Ishikawa (cell line): ENCODE measurements around the gene INPP4A.

Experiments used
- CEBPB ChIP-seq: IDR thresholded peaks from 2 replicates; pipeline ENCODE4 v1.6.1; 2012
- CREB1 ChIP-seq: IDR thresholded peaks from 2 replicates; pipeline ENCODE4 v1.6.1; 2012; ENCODE audit warnings: low read depth
- EGR1 ChIP-seq: IDR thresholded peaks from 2 replicates; pipeline ENCODE4 v1.6.1; 2012
- EP300 ChIP-seq: IDR thresholded peaks from 2 replicates; pipeline ENCODE4 v1.6.1; 2012; ENCODE audit warnings: borderline replicate concordance
- FOXM1 ChIP-seq: IDR thresholded peaks from 2 replicates; pipeline ENCODE4 v1.6.1; 2012; ENCODE audit warnings: low read depth, borderline replicate concordance
- MAX ChIP-seq: IDR thresholded peaks from 2 replicates; pipeline ENCODE4 v1.6.1; 2012
- NFIC ChIP-seq: IDR thresholded peaks from 2 replicates; pipeline ENCODE4 v1.6.1; 2012
- RAD21 ChIP-seq: IDR thresholded peaks from 2 replicates; pipeline ENCODE4 v1.6.1; 2012; ENCODE audit warnings: low read depth
- TAF1 ChIP-seq: IDR thresholded peaks from 2 replicates; pipeline ENCODE4 v1.6.1; 2012; ENCODE audit warnings: low read depth, mild to moderate bottlenecking
- TCF12 ChIP-seq: IDR thresholded peaks from 2 replicates; pipeline ENCODE4 v1.6.1; 2012; ENCODE audit warnings: low read depth
- TEAD4 ChIP-seq: IDR thresholded peaks from 2 replicates; pipeline ENCODE4 v1.6.1; 2012
- USF1 ChIP-seq: IDR thresholded peaks from 2 replicates; pipeline ENCODE4 v1.6.1; 2012
- YY1 ChIP-seq: IDR thresholded peaks from 2 replicates; pipeline ENCODE4 v1.6.1; 2012; ENCODE audit warnings: low read depth
- ZBTB7A ChIP-seq: IDR thresholded peaks from 2 replicates; pipeline ENCODE4 v1.6.1; 2012; ENCODE audit warnings: low read depth
- TF ChIP-seq, protein P1 (sequence below): IDR thresholded peaks from 2 replicates; pipeline ENCODE4 v1.6.1; 2012; ENCODE audit warnings: low read depth, mild to moderate bottlenecking

The INPP4A gene

DNA sequence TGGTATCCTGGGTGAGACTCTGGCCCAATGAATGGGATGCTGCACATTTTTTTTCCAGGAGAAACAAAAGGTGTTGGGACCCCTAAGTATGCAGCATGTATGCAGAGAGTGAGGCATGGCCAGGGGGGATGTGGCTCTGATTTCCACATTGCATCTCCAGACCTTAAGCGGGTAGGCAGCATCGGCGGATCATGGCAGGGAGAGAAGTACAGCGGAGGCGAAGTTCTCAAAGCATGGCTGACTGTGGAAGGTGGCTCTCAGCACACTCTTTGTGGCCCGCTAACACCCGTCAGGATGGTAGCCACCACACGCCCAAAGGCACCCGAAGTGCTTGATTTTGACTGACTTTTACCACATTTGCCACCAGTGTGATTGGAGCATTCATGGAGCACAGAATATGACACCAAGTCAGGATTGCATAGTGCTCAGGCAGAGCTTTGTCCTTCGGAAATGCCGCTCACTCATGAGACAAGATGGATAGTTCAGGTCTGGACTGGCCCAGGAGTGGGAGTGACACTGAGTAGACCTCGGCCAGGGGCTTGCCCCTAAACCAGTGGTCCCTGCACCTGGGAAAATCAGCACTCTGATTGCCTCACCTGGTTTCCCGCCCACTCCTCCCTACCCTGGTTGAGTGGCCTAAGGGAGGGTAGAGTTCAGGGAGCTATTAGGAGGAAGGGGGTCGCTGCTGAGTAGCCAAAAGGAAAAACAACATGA is 14.2 kb downstream of the INPP4A start:
- TF ChIP-seq CREB1 = no peak
- TF ChIP-seq NFIC = no peak
- no peak for TF ChIP-seq ZBTB7A
- TF ChIP-seq MAX = no peak
- TF ChIP-seq FOXM1 = no peak
- TF ChIP-seq TCF12 = no peak
- TF ChIP-seq, protein P1, sequence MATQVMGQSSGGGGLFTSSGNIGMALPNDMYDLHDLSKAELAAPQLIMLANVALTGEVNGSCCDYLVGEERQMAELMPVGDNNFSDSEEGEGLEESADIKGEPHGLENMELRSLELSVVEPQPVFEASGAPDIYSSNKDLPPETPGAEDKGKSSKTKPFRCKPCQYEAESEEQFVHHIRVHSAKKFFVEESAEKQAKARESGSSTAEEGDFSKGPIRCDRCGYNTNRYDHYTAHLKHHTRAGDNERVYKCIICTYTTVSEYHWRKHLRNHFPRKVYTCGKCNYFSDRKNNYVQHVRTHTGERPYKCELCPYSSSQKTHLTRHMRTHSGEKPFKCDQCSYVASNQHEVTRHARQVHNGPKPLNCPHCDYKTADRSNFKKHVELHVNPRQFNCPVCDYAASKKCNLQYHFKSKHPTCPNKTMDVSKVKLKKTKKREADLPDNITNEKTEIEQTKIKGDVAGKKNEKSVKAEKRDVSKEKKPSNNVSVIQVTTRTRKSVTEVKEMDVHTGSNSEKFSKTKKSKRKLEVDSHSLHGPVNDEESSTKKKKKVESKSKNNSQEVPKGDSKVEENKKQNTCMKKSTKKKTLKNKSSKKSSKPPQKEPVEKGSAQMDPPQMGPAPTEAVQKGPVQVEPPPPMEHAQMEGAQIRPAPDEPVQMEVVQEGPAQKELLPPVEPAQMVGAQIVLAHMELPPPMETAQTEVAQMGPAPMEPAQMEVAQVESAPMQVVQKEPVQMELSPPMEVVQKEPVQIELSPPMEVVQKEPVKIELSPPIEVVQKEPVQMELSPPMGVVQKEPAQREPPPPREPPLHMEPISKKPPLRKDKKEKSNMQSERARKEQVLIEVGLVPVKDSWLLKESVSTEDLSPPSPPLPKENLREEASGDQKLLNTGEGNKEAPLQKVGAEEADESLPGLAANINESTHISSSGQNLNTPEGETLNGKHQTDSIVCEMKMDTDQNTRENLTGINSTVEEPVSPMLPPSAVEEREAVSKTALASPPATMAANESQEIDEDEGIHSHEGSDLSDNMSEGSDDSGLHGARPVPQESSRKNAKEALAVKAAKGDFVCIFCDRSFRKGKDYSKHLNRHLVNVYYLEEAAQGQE = no peak
- TF ChIP-seq TAF1 = no peak
- TF ChIP-seq YY1 = no peak
- TF ChIP-seq EGR1 = no peak
- no peak for TF ChIP-seq EP300
- TF ChIP-seq TEAD4 = no peak
- no peak for TF ChIP-seq CEBPB
- TF ChIP-seq USF1 = no peak
- TF ChIP-seq RAD21 = no peak

DNA sequence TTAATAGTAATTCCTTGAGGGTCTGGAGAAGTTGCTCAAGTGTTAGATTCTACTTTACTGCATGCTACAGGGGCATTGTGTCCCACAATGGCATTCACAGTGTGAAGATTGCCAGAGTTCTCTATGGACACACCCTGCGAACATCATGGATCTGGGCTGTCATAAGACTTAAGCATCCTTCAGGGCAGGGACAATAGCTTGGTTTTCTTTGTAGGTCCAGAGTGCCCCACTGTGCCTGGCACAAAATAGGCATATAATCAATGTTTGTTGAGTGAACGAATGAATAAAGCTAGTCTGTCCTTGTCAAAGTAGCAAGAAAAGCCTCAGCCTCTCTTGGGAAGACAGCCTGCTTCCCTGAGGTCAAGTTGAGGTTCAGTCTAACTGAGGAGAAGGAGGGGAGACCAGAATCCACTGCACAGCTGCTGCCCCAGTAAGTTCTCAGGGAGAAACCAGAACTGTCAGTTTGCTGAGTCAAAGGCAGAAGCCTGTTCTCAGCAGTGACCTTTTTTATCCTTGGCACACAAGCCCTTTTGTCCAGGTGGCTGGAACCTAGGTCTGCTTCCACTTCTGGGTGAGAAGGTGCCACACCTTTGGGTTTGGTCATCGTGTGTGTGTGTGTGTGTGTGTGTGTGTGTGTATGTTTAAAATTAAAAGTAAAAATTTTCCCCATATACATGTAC is 15.0 kb downstream of the INPP4A start:
- TF ChIP-seq FOXM1 = no peak
- no peak for TF ChIP-seq CREB1
- no peak for TF ChIP-seq EP300
- no peak for TF ChIP-seq EGR1

GRCh38 chr2:98460573-98461497 is 16.2 kb downstream of the INPP4A start:
- no peak for TF ChIP-seq TAF1
- no peak for TF ChIP-seq FOXM1
- TF ChIP-seq CEBPB = no peak
- TF ChIP-seq NFIC = no peak
- TF ChIP-seq RAD21 = no peak
- no peak for TF ChIP-seq EGR1
- no peak for TF ChIP-seq USF1
- no peak for TF ChIP-seq ZBTB7A
- TF ChIP-seq MAX = no peak
- no peak for TF ChIP-seq TCF12
- TF ChIP-seq CREB1 = no peak
- TF ChIP-seq TEAD4 = no peak
- TF ChIP-seq EP300 = no peak
- TF ChIP-seq YY1 = no peak
- TF ChIP-seq, protein P1 = no peak

DNA sequence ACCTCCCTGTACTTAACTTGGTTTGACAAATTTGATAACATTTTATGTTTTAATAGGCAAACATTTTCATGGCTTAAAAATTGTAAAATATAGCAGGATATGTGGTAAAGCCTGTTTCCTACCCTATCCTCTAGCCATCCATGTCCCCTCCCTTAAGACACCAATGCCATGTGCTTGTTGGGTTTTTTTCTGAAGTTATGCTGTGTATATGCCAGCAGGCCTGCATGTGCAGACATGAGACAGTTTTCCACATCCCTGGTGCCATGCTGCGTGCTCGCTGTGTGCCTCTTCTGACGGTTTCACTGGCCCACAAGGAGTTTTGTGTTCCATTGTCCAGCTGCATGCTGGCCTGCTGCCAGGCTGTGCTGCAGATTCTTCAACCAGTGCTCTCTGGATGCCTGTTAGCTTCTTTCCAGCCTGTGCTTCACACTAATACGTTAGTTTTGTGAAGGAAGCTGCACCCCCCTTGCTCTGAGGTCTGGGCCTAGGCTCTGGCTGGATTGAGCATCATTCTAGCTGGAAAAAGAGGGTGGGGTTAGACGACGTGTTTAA is 16.9 kb downstream of the INPP4A start:
- TF ChIP-seq TEAD4 = no peak
- no peak for TF ChIP-seq FOXM1

DNA sequence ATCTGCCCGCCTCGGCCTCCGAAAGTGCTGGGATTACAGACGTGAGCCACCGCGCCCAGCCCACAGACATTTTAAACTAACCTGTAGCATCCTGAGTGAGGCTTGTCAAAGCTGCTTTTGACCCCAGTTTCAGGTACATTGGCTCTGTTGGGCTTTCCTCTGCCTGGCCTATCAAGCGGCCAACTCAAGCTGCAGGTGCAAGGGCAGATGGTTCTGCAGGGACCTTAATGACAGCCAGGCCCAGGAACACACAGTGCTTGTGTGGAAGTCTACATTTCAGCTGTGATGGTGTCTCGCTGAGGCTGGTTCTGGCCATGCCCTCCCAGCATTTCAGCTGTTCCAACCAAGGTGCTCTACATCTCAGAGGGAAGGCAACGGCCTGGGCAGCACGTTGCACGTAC is 18.4 kb downstream of the INPP4A start:
- TF ChIP-seq ZBTB7A (no peak), RAD21 (no peak), NFIC (no peak), FOXM1 (no peak), TAF1 (no peak), TEAD4 (no peak), CEBPB (no peak), TCF12 (no peak)
